Lung microvascular endothelial cell (primary cell): Measurements from ENCODE around the gene PLA1A. TPM values are rescaled to one million over a fixed set of nuclear protein-coding genes. Genes with fewer than 3 reads are reported as not detected.

Experiments
- DNase-seq, 2 donors: peaks; one replicate each; pipeline versions ENCODE4 v3.0.0 to v3.0.0-alpha.2; 2010; ENCODE audit warnings: low read depth in 2 of 2
- total RNA-seq: library from RNA; depleted of rRNA; stranded (reverse); fragments of >200 nt; gene quantifications from 2 replicates; pipeline ENCODE4 v1.2.1, GENCODE V29; 2014

PLA1A gene
- total RNA-seq, 1 donor from 2014 or later: 6.2 TPM

GRCh38 chr3:119636891-119637611, 39.4 kb downstream of the PLA1A start:
- DNase-seq: no peak

GRCh38 chr3:119637679-119638477, 40.2 kb downstream of the PLA1A start:
- DNase-seq: peak; percentile 27 to 94

- no peak for DNase-seq
Observed at GRCh38 chr3:119639494-119640350, 42.0 kb downstream of the PLA1A start.

- no peak for DNase-seq
Observed at GRCh38 chr3:119641416-119641815, 43.7 kb downstream of the PLA1A start.

- DNase-seq: no peak
Observed at GRCh38 chr3:119642746-119643473, 45.2 kb downstream of the PLA1A start.

- DNase-seq: peak in 1 of 2 donors; percentile 77
Observed at GRCh38 chr3:119643528-119643927, 45.8 kb downstream of the PLA1A start.

GRCh38 chr3:119644481-119644880, 46.8 kb downstream of the PLA1A start:
- no peak for DNase-seq

- no peak for DNase-seq
Observed at GRCh38 chr3:119645813-119646212, 48.1 kb downstream of the PLA1A start.

GRCh38 chr3:119647171-119647570, 49.5 kb downstream of the PLA1A start:
- DNase-seq: peak; percentile 85 to 89

GRCh38 chr3:119647843-119648575, 50.3 kb downstream of the PLA1A start:
- peak; percentile 16 to 46 for DNase-seq

- no peak for DNase-seq
Observed at GRCh38 chr3:119649761-119650160, 52.1 kb downstream of the PLA1A start.

- DNase-seq: no peak
Observed at GRCh38 chr3:119652306-119653033, 54.8 kb downstream of the PLA1A start.

- no peak for DNase-seq
Observed at GRCh38 chr3:119653876-119654275, 56.2 kb downstream of the PLA1A start.

GRCh38 chr3:119657887-119658702, 60.4 kb downstream of the PLA1A start:
- DNase-seq: no peak

GRCh38 chr3:119658994-119659393, 61.3 kb downstream of the PLA1A start:
- no peak for DNase-seq

GRCh38 chr3:119659606-119660291, 62.1 kb downstream of the PLA1A start:
- no peak for DNase-seq

- peak in 1 of 2 donors; percentile 75 for DNase-seq
Observed at GRCh38 chr3:119660474-119661440, 63.1 kb downstream of the PLA1A start, which contains the start of gene POPDC2. Gene POPDC2, minus strand, starts transcription at chr3:119660589. Its CDS starts 166 bp downstream, at chr3:119660423.
